ENCODE data around the gene MATN1. TPM values are rescaled to one million over a fixed set of nuclear protein-coding genes. Genes with fewer than 3 reads are reported as not detected.

Gene MATN1
- total RNA-seq, 1 experiment from 2014 or later: 0.24 TPM

- TF ChIP-seq PRDM15 (CRISPR knock-in tag; IDR thresholded peaks at IDR 0.05) (no peak), IRF1 (CRISPR knock-in tag; IDR thresholded peaks at IDR 0.05) (no peak), ZBTB21 (CRISPR knock-in tag; IDR thresholded peaks at IDR 0.05; ENCODE audit: borderline replicate concordance) (0 out of 2 replicates have a peak, but pooled peaks have one; percentile 48), ZNF512 (CRISPR knock-in tag; IDR thresholded peaks at IDR 0.05; ENCODE audit: borderline replicate concordance) (no peak), FOXP1 (CRISPR knock-in tag; IDR thresholded peaks at IDR 0.05; ENCODE audit: borderline replicate concordance) (no peak), ZNF219 (CRISPR knock-in tag; IDR thresholded peaks at IDR 0.05; ENCODE audit: borderline replicate concordance) (no peak), ZBTB43 (CRISPR knock-in tag; IDR thresholded peaks at IDR 0.05) (no peak), FOXP4 (CRISPR knock-in tag; IDR thresholded peaks at IDR 0.05) (no peak), MLX (CRISPR knock-in tag; IDR thresholded peaks at IDR 0.05) (no peak), MXD4 (CRISPR knock-in tag; IDR thresholded peaks at IDR 0.05; ENCODE audit: borderline replicate concordance) (no peak), NR2C2 (CRISPR knock-in tag; IDR thresholded peaks at IDR 0.05) (no peak), SMAD3 (CRISPR knock-in tag; IDR thresholded peaks at IDR 0.05; ENCODE audit: borderline replicate concordance) (no peak), NFYB (CRISPR knock-in tag; conservative IDR thresholded peaks at IDR 0.05; ENCODE audit: low read depth) (peak; percentile 75), USF1 (CRISPR knock-in tag; IDR thresholded peaks at IDR 0.05) (peak; percentile 82), PRRX2 (CRISPR knock-in tag; IDR thresholded peaks at IDR 0.05) (no peak), ATF2 (CRISPR knock-in tag; IDR thresholded peaks at IDR 0.05; ENCODE audit: borderline replicate concordance, low read depth) (no peak), ERG (CRISPR knock-in tag; IDR thresholded peaks at IDR 0.05) (no peak), NR1H2 (CRISPR knock-in tag; IDR thresholded peaks at IDR 0.05) (no peak), TCF7 (CRISPR knock-in tag; IDR thresholded peaks at IDR 0.05; ENCODE audit: low read depth) (no peak)
Measured at GRCh38 chr1:30684881-30685795, 38.2 kb downstream of the MATN1 start (continued).

All from WTC11 (cell line).